ENCODE measurements around the gene PNLDC1. TPM values are rescaled to one million over a fixed set of nuclear protein-coding genes. Genes with fewer than 3 reads are reported as not detected.
A peak's percentile ranks its signal among the peaks of the same experiment; 100 is the strongest.

PNLDC1 gene
- total RNA-seq, 2 donors from 2014 or later, result not detected

DNA sequence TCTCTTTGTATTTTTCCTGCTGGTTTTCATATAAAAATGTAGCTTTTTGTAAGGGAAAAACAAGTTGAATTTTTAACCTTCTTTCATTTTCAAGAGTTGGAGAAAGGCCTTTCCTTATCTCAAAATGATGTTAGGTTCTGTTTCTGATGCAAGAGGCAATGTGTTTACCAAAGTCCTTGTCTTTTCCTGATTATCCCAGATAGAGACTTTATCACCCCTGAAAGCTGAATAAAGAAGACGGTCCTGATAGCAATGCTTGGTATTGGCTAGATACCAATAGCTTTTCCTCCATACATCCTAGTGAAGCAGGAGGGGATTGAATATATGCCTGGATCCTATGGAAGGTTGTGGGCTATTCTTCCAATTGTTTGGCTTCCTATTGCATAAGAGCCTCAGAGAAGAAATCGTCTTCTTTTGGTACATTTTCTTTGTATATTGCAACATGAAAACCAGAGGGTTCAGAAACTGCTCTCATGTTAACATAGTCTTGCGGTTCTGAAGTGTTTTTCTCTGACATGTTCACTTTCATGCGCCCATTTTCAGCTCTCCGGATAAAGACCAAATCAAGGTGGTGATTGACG lies 5.5 kb downstream of the PNLDC1 start:
- no peak for DNase-seq
- Mint-ChIP-seq H3K27ac (peak overlapping the region; percentile 75), H3K36me3 (ENCODE audit: low read depth) (no peaks in the 10 kb centered on the region), H3K9me3 (no peaks in the 10 kb centered on the region), H3K4me1 (peaks cover 32% of the 10 kb centered on the region), H3K27me3 (ENCODE audit: insufficient read depth) (peaks cover 4% of the 10 kb centered on the region), H3K4me3 (no peak overlapping the region)
- Histone ChIP-seq H3K27me3 (ENCODE audit: control insufficient read depth, insufficient read depth, low read length, poor library complexity, severe bottlenecking) (peaks cover 6% of the 10 kb centered on the region), H3K9ac (ENCODE audit: extremely low read depth, low read length, poor library complexity, severe bottlenecking) (no peak overlapping the region), H3K36me3 (ENCODE audit: control insufficient read depth, insufficient read depth, low read length) (no peaks in the 10 kb centered on the region), H3K27ac (ENCODE audit: low read depth, low read length) (no peak overlapping the region), H3K4me3 (ENCODE audit: low read length) (peak overlapping the region; percentile 2), H3K4me1 (ENCODE audit: control insufficient read depth, insufficient read depth, low read length) (peaks cover 10% of the 10 kb centered on the region), H3K9me3 (ENCODE audit: control insufficient read depth, low read length) (no peaks in the 10 kb centered on the region)
- TF ChIP-seq, protein P1, sequence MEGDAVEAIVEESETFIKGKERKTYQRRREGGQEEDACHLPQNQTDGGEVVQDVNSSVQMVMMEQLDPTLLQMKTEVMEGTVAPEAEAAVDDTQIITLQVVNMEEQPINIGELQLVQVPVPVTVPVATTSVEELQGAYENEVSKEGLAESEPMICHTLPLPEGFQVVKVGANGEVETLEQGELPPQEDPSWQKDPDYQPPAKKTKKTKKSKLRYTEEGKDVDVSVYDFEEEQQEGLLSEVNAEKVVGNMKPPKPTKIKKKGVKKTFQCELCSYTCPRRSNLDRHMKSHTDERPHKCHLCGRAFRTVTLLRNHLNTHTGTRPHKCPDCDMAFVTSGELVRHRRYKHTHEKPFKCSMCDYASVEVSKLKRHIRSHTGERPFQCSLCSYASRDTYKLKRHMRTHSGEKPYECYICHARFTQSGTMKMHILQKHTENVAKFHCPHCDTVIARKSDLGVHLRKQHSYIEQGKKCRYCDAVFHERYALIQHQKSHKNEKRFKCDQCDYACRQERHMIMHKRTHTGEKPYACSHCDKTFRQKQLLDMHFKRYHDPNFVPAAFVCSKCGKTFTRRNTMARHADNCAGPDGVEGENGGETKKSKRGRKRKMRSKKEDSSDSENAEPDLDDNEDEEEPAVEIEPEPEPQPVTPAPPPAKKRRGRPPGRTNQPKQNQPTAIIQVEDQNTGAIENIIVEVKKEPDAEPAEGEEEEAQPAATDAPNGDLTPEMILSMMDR (conservative IDR thresholded peaks at IDR 0.05), result no peak
- WGBS, 2 experiments (ENCODE audit: insufficient coverage in 1 of 2, insufficient read length in 1 of 2), result 75 to 85% methylated on average over 5 to 6 of the region's 6 CpGs

GRCh38 chr6:159806021-159806458 lies 6.0 kb downstream of the PNLDC1 start:
- no peaks in the 10 kb centered on the region for H3K9me3 Mint-ChIP-seq
- TF ChIP-seq, protein P1 (conservative IDR thresholded peaks at IDR 0.05), result no peak
- peaks cover 32% of the 10 kb centered on the region for H3K4me1 Mint-ChIP-seq
- H3K27ac Mint-ChIP-seq, result peak overlapping the region; percentile 75
- no peaks in the 10 kb centered on the region for H3K9me3 ChIP-seq (ENCODE audit: control insufficient read depth, low read length)
- no peak overlapping the region for H3K9ac ChIP-seq (ENCODE audit: extremely low read depth, low read length, poor library complexity, severe bottlenecking)
- H3K4me1 ChIP-seq (ENCODE audit: control insufficient read depth, insufficient read depth, low read length), result peaks cover 10% of the 10 kb centered on the region
- no peaks in the 10 kb centered on the region for H3K36me3 Mint-ChIP-seq (ENCODE audit: low read depth)
- no peak for DNase-seq
- H3K27me3 ChIP-seq (ENCODE audit: control insufficient read depth, insufficient read depth, low read length, poor library complexity, severe bottlenecking), result peaks cover 6% of the 10 kb centered on the region
- H3K27me3 Mint-ChIP-seq (ENCODE audit: insufficient read depth), result peaks cover 4% of the 10 kb centered on the region
- WGBS, 2 experiments (ENCODE audit: insufficient coverage in 1 of 2, insufficient read length in 1 of 2), result 91 to 93% methylated on average over 9 of the region's 9 CpGs
- no peak overlapping the region for H3K4me3 Mint-ChIP-seq
- no peaks in the 10 kb centered on the region for H3K36me3 ChIP-seq (ENCODE audit: control insufficient read depth, insufficient read depth, low read length)
- H3K27ac ChIP-seq (ENCODE audit: low read depth, low read length), result no peak overlapping the region
- peak overlapping the region; percentile 2 for H3K4me3 ChIP-seq (ENCODE audit: low read length)

DNA sequence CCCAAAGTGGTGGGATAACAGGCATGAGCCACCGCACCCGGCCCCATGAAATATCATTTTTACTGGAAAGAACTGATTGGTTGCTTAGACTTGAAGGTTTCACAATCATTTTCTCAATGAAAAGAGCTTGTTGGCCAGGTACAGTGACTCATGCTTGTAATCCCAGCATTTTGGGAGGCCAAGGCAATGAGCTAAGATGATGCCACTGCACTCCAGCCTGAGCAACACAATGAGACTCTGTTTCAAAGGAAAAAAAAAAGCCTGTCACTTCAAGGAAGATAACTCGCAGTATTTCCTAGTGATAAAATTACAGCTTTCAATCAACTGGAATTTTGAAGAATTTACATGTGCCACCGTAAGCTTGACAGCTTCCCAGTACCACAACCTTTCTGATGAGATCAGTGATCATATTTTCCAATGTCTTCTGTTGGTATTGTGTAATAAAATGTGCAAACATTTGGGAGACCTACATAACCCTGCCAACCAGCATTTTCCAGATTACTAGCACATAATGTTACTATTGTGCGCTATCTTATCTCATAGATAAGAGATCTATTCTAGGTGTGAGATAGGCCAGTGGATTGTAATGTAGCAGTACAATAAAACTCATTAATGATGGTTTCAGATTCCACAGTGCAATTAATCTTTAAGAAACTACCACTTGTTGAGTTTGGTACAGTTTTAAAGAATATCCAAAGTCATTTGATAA lies 7.2 kb downstream of the PNLDC1 start:
- TF ChIP-seq, protein P1 (conservative IDR thresholded peaks at IDR 0.05), result no peak
- 84 to 88% methylated on average over 4 of the region's 5 CpGs for WGBS, 2 experiments (ENCODE audit: insufficient coverage in 1 of 2, insufficient read length in 1 of 2)
- no peaks in the 10 kb centered on the region for H3K36me3 Mint-ChIP-seq (ENCODE audit: low read depth)
- H3K4me3 ChIP-seq (ENCODE audit: low read length), result no peak overlapping the region
- H3K4me1 ChIP-seq (ENCODE audit: control insufficient read depth, insufficient read depth, low read length), result peaks cover 10% of the 10 kb centered on the region
- DNase-seq, result no peak
- H3K27ac ChIP-seq (ENCODE audit: low read depth, low read length), result no peak overlapping the region
- H3K36me3 ChIP-seq (ENCODE audit: control insufficient read depth, insufficient read depth, low read length), result no peaks in the 10 kb centered on the region
- no peaks in the 10 kb centered on the region for H3K9me3 Mint-ChIP-seq
- H3K27ac Mint-ChIP-seq, result peak overlapping the region; percentile 63
- H3K4me1 Mint-ChIP-seq, result peaks cover 35% of the 10 kb centered on the region
- peaks cover 4% of the 10 kb centered on the region for H3K27me3 Mint-ChIP-seq (ENCODE audit: insufficient read depth)
- H3K27me3 ChIP-seq (ENCODE audit: control insufficient read depth, insufficient read depth, low read length, poor library complexity, severe bottlenecking), result peaks cover 6% of the 10 kb centered on the region
- H3K9me3 ChIP-seq (ENCODE audit: control insufficient read depth, low read length), result no peaks in the 10 kb centered on the region
- no peak overlapping the region for H3K4me3 Mint-ChIP-seq
- H3K9ac ChIP-seq (ENCODE audit: extremely low read depth, low read length, poor library complexity, severe bottlenecking), result no peak overlapping the region

Measured in endodermal cell (in vitro differentiated cells).